ENCODE data around the gene CLDN6. TPM values are rescaled to one million over a fixed set of nuclear protein-coding genes. Genes with fewer than 3 reads are reported as not detected.

Gene CLDN6
- total and polyA plus RNA-seq, 9 of the 15 experiments (the other 6 are each of a cell fraction or from before 2014, with no cell fraction given): 0.22 to 0.75 (median 0.38) TPM; not detected in 3

DNA sequence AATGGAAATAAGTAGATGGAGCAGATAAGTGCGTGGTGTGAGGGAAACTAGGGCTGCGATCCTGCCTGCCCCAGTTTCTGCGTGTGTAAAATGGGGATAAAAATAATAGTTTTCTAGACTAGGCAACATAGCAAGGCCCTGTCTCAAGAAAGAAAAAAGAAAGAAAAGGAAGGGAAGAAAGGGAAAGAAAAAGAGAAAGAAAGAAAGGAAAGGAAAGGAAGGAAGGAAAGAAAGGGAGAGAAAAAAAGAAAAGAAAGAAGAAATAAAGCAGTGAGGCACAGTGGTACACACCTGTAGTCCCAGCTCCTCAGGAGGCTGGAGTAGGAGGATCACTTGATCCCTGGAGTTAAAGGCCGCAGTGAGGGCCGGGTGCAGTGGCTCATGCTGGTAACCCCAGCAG lies 35.6 kb downstream of the CLDN6 start (continued):
- TF ChIP-seq, protein P1, sequence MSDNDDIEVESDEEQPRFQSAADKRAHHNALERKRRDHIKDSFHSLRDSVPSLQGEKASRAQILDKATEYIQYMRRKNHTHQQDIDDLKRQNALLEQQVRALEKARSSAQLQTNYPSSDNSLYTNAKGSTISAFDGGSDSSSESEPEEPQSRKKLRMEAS (CRISPR knock-in tag; IDR thresholded peaks at IDR 0.05): no peak
- peak; percentile 41; the same call in 1 of the 2 replicates for TF ChIP-seq MTA1 (IDR thresholded peaks at IDR 0.05; ENCODE audit: borderline replicate concordance)
- TF ChIP-seq DPF2 (IDR thresholded peaks at IDR 0.05): no peak
- TF ChIP-seq JUND (IDR thresholded peaks at IDR 0.05; ENCODE audit: borderline replicate concordance, low read depth, low read length): no peak
- TF ChIP-seq JUND (tag; IDR thresholded peaks at IDR 0.05; ENCODE audit: borderline replicate concordance, low read depth, low read length): no peak
- TF ChIP-seq, protein P2, sequence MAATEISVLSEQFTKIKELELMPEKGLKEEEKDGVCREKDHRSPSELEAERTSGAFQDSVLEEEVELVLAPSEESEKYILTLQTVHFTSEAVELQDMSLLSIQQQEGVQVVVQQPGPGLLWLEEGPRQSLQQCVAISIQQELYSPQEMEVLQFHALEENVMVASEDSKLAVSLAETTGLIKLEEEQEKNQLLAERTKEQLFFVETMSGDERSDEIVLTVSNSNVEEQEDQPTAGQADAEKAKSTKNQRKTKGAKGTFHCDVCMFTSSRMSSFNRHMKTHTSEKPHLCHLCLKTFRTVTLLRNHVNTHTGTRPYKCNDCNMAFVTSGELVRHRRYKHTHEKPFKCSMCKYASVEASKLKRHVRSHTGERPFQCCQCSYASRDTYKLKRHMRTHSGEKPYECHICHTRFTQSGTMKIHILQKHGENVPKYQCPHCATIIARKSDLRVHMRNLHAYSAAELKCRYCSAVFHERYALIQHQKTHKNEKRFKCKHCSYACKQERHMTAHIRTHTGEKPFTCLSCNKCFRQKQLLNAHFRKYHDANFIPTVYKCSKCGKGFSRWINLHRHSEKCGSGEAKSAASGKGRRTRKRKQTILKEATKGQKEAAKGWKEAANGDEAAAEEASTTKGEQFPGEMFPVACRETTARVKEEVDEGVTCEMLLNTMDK (IDR thresholded peaks at IDR 0.05; ENCODE audit: borderline replicate concordance, insufficient read depth, low read depth, low read length, poor library complexity, severe bottlenecking): no peak
- TF ChIP-seq, protein P3, sequence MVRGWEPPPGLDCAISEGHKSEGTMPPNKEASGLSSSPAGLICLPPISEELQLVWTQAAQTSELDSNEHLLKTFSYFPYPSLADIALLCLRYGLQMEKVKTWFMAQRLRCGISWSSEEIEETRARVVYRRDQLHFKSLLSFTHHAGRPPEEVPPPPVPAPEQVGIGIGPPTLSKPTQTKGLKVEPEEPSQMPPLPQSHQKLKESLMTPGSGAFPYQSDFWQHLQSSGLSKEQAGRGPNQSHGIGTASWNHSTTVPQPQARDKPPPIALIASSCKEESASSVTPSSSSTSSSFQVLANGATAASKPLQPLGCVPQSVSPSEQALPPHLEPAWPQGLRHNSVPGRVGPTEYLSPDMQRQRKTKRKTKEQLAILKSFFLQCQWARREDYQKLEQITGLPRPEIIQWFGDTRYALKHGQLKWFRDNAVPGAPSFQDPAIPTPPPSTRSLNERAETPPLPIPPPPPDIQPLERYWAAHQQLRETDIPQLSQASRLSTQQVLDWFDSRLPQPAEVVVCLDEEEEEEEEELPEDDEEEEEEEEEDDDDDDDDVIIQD (CRISPR knock-in tag; IDR thresholded peaks at IDR 0.05): no peak
- TF ChIP-seq, protein P4, sequence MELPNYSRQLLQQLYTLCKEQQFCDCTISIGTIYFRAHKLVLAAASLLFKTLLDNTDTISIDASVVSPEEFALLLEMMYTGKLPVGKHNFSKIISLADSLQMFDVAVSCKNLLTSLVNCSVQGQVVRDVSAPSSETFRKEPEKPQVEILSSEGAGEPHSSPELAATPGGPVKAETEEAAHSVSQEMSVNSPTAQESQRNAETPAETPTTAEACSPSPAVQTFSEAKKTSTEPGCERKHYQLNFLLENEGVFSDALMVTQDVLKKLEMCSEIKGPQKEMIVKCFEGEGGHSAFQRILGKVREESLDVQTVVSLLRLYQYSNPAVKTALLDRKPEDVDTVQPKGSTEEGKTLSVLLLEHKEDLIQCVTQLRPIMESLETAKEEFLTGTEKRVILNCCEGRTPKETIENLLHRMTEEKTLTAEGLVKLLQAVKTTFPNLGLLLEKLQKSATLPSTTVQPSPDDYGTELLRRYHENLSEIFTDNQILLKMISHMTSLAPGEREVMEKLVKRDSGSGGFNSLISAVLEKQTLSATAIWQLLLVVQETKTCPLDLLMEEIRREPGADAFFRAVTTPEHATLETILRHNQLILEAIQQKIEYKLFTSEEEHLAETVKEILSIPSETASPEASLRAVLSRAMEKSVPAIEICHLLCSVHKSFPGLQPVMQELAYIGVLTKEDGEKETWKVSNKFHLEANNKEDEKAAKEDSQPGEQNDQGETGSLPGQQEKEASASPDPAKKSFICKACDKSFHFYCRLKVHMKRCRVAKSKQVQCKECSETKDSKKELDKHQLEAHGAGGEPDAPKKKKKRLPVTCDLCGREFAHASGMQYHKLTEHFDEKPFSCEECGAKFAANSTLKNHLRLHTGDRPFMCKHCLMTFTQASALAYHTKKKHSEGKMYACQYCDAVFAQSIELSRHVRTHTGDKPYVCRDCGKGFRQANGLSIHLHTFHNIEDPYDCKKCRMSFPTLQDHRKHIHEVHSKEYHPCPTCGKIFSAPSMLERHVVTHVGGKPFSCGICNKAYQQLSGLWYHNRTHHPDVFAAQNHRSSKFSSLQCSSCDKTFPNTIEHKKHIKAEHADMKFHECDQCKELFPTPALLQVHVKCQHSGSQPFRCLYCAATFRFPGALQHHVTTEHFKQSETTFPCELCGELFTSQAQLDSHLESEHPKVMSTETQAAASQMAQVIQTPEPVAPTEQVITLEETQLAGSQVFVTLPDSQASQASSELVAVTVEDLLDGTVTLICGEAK (IDR thresholded peaks at IDR 0.05): 0 out of 2 replicates have a peak, but pooled peaks have one; percentile 23
- TF ChIP-seq, protein P4 (CRISPR knock-in tag; IDR thresholded peaks at IDR 0.05): no peak
- TF ChIP-seq, protein P5, sequence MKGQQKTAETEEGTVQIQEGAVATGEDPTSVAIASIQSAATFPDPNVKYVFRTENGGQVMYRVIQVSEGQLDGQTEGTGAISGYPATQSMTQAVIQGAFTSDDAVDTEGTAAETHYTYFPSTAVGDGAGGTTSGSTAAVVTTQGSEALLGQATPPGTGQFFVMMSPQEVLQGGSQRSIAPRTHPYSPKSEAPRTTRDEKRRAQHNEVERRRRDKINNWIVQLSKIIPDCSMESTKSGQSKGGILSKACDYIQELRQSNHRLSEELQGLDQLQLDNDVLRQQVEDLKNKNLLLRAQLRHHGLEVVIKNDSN (CRISPR knock-in tag; IDR thresholded peaks at IDR 0.05): no peak
- no peak for TF ChIP-seq ESRRA (IDR thresholded peaks at IDR 0.05; ENCODE audit: borderline replicate concordance, low read depth)
- TF ChIP-seq MEIS2 (IDR thresholded peaks at IDR 0.05; ENCODE audit: partially characterized antibody): no peak
- TF ChIP-seq SMARCA5 (IDR thresholded peaks at IDR 0.05): peak; percentile 90; the same call in 1 of the 2 replicates

All from K562 (cell line).